GM21381 (cell line): ENCODE measurements around the gene KLRF2.

Experiments
- ATAC-seq: cut with Tn5 transposase; IDR thresholded peaks from one replicate; pipeline ENCODE4 v1.9.1; 2021; ENCODE audit warnings: mild to moderate bottlenecking, moderate library complexity; ENCODE audit not compliant: unreplicated experiment

Gene KLRF2

DNA sequence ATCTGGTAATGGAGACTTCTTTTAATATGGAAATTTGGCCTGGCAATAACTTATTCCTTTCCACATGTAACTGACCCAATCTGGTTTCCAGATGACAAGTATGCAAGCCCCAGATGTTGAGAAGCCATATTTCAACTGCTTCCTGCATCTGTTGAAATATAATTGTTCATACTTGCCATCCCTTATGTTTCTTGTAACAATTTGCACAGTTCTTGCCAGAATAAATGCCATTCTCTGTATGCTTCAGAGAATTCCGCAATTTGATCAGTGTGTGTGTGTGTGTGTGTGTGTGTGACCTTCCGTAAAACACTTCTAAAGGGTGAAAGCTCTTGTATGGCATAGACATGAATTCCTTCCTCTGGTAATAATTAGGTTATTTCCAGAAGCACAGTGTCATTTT, 52.7 kb downstream of the KLRF2 start:
- ATAC-seq: no peak

DNA sequence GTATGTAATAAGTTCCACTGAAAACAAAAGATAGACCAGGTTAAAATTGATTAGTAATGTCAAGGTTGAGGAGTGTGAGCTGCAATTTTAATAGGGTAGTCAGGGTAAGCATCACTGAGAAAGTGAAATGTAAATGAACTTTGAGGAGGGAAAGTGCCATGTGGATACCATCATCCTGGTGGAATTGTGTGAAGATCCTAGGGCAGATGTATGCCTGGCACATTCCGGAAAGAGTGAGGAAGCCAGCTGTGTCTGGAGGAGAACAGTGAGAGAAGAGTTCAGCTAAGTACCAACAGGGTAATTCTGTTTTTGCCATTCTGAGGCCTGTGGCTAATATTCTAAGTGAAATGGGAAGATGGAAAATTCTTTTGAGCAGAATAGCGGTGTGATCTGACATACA, 53.7 kb downstream of the KLRF2 start:
- no peak for ATAC-seq

DNA sequence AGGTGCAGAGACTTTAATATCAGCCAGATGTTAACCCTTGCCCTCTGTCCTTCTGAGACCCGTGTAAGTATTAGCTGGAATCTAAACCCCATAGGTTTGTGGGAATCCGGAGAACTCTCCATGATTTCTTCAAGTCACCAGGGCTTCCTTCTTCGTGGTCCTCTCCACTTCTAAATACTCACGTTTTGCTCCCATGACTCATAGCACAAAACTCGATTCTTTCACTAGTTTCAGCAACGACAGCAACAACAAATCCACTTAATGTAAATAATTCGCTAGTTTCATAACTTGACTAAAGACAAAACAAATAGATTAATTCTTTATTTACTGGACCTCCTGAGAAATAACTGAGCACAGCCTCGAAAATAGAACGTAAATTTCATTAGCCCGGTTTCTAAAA, 55.3 kb downstream of the KLRF2 start:
- no peak for ATAC-seq

DNA sequence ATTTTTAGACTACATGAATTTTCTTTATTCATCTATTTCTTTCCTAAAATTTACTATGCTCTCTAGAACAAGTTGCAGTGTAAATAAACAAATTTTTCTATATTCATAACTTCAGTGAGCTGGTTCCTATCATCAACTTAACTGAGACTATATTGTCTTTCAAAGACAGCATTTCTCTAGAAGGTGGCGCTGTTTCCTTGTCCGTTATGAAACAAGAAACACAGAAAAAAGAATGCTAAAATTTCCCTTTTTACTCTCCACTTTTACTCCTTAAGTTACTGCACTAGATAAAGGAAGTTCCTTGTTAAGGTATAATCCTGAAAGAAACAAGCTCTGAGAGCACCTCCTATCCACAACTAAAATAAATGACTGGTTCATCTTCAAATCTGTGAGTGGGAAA, 59.1 kb downstream of the KLRF2 start:
- no peak for ATAC-seq

DNA sequence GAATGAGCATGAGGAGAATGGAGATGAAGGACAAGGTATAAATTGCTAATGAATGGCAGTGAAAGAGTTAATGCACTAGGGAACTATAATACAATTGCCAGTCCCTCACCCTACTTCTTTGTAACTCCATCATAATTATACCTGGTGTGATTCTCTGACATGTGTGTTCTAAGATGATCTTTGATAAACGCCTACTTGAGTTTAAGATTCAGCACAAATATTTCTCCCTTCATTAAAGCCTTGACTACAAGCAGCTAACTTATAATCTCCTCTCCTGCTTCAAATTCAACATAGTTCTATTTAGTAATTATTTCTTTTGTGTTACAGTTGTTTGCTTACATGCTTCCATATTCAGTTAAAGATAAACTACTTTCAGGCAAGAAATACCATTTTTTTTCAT, 60.5 kb downstream of the KLRF2 start:
- ATAC-seq: no peak

- no peak for ATAC-seq
Observed at GRCh38 chr12:9943240-9943639, 62.0 kb downstream of the KLRF2 start.

DNA sequence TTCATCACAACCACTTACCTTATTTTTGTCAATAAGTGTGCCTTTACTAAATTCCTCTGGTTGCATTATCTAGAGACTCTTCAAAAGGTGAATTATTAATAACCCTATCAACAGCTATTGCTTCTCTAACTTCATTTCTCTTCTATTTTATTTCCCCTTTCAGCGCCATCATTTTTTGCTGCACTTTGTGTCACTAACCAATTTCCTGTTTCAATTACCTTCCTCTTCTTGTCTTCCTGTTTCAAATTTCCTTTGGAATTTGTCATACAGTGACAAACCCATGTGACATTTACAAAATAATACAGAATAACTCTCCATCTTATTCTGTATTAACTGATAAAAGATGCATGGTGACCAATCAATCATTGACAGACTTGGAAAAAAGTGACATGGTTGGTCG, 63.1 kb downstream of the KLRF2 start:
- no peak for ATAC-seq
